ENCODE measurements around the gene ELOB. TPM values are rescaled to one million over a fixed set of nuclear protein-coding genes. Genes with fewer than 3 reads are reported as not detected.

ELOB gene
- total RNA-seq, 1 donor from 2014 or later, result 196 TPM

GRCh38 chr16:2814551-2815298, 37.6 kb upstream of the ELOB start:
- no peak for TF ChIP-seq CTCF (IDR thresholded peaks at IDR 0.05)
- no peaks in the 10 kb centered on the region for H3K4me1 ChIP-seq
- peaks cover 31% of the 10 kb centered on the region for H3K27me3 ChIP-seq (ENCODE audit: low read depth)
- intact Hi-C loops (cut with DNase I), result no loop called here
- no peak overlapping the region for H3K4me3 ChIP-seq
- ATAC-seq, result no peak
- H3K36me3 ChIP-seq, result no peaks in the 10 kb centered on the region
- DNase-seq, result peak; percentile 41
- H3K27ac ChIP-seq, result no peak overlapping the region
- H3K9me3 ChIP-seq, result no peaks in the 10 kb centered on the region

GRCh38 chr16:2813771-2814221, 36.7 kb upstream of the ELOB start:
- no peak for TF ChIP-seq CTCF (IDR thresholded peaks at IDR 0.05)
- Histone ChIP-seq H3K36me3 (no peaks in the 10 kb centered on the region), H3K27me3 (ENCODE audit: low read depth) (peaks cover 24% of the 10 kb centered on the region), H3K9me3 (no peaks in the 10 kb centered on the region), H3K27ac (no peak overlapping the region), H3K4me3 (no peak overlapping the region), H3K4me1 (no peaks in the 10 kb centered on the region)
- intact Hi-C loops (cut with DNase I), result no loop called here
- DNase-seq (peak; percentile 12), ATAC-seq (no peak)

DNA sequence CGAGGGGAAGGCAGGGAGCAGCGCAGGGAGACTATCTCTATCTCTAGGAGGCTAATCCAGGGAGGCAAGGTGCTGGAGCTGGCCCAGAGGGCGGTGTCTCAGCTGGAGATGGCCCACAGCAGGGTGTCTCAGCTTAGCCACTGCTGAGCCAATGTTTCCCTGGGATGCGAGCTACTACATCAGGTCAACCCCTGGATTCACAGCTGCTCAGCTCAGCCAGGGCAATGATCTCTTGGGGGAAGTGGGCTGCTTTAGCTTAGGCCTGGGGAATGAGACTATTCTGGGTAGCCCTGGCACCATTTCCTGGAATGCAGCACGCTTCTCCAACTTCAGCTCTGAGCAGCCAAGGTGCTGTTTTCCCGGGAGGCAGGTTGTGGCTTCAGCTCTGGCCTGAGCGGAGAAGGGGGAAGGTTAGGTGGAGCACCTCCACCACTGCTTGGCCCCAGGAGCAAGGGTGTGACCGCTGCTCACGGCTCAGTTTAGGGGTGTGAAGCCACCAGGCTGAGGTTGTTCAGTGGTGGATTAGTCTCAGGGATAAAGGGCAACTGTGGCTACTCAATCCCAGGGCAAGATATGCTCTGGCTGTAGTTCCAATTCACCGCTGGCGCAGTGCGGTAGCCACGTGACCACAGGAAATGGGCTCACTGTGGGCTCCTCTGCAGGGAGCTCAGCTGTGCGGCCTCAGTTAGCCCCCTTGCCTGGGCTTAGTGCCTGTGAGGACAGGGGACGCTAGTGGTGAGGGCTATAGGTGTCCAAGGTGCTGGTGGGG, 34.8 kb upstream of the ELOB start:
- Histone ChIP-seq H3K4me3 (no peak overlapping the region), H3K9me3 (no peaks in the 10 kb centered on the region), H3K36me3 (no peaks in the 10 kb centered on the region), H3K4me1 (no peaks in the 10 kb centered on the region), H3K27me3 (ENCODE audit: low read depth) (peaks cover 22% of the 10 kb centered on the region), H3K27ac (no peak overlapping the region)
- no peak for TF ChIP-seq CTCF (IDR thresholded peaks at IDR 0.05)
- ATAC-seq (no peak), DNase-seq (peak; percentile 32)
- intact Hi-C loops (cut with DNase I), result no loop called here

DNA sequence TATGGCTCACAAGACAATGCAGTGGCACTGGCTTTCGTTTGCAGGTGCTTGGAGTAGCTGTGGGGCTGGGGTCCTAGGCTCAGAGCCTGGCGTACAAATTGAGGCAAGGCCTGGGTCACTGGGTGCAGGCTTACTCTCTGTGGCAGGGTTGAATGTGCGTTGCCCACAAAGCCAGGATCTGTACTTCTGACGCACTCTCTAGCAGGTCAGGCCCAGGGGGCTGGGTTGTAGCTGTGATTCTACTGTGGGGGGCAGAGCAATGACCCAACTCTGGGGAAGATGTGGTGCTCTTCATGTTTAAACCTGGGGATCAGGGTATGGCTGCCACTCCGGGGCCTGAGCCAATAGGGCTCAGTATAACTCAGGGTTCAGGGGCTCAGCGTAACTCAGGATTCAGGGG, 33.6 kb upstream of the ELOB start:
- ATAC-seq (no peak), DNase-seq (peak; percentile 11)
- intact Hi-C loops (cut with DNase I), result no loop called here
- Histone ChIP-seq H3K27ac (no peak overlapping the region), H3K9me3 (no peaks in the 10 kb centered on the region), H3K4me1 (no peaks in the 10 kb centered on the region), H3K4me3 (no peak overlapping the region), H3K27me3 (ENCODE audit: low read depth) (peaks cover 20% of the 10 kb centered on the region), H3K36me3 (no peaks in the 10 kb centered on the region)
- TF ChIP-seq CTCF (IDR thresholded peaks at IDR 0.05), result no peak

DNA sequence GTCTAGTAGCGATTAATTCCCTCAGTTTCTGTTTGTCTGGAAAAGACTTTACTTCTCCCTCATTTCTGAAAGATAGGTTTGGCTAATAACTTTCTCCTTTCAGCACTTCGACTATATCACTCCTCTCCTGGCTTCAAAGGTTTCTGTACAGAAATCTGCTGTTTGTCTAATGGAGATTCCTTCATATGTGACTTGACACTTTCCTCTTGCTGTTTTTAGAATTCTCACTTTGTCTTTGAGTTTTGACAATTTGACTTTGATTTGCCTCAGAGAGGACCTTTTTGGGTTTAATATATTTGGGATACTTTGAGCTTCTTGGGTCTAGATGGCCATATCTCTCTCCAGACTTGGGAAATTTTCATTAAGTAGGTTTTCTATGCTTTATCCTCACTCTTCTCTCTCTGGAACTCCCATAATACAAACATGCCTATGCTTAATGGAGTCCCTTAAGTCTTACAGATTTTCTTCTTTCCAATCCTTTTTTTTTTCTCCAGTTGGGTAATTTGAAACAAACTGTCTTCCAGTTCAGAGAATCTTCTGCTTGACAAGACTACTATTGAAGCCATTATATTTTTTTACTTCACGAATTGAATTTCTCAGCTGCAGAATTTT, 32.2 kb upstream of the ELOB start:
- no peak for ATAC-seq
- Histone ChIP-seq H3K27ac (no peak overlapping the region), H3K4me3 (no peak overlapping the region), H3K9me3 (peaks cover 2% of the 10 kb centered on the region), H3K27me3 (ENCODE audit: low read depth) (peaks cover 20% of the 10 kb centered on the region), H3K4me1 (no peaks in the 10 kb centered on the region), H3K36me3 (no peaks in the 10 kb centered on the region)
- intact Hi-C loops (cut with DNase I), result no loop called here
- TF ChIP-seq CTCF (IDR thresholded peaks at IDR 0.05), result no peak
- no peak for DNase-seq

All from lower lobe of right lung (tissue), 2 donors.